Right lobe of liver (tissue), 4 donors: ENCODE data around the gene EXOC3L1.

Experiments
- CTCF ChIP-seq, 4 donors: fragments of 200-600 bp in 3 of 4; fragments of 450-650 bp in 1 of 4; IDR thresholded peaks; one replicate each; pipeline versions ENCODE4 v1.5.1 to v1.8.0; 2016 to 2022; ENCODE audit warnings: antibody characterized with exemption in 4 of 4, mild to moderate bottlenecking in 2 of 4
- POLR2A ChIP-seq: fragments of 450-650 bp; IDR thresholded peaks from one replicate; pipeline ENCODE4 v1.6.1; 2017; ENCODE audit warnings: antibody characterized with exemption, mild to moderate bottlenecking
- donor health status: DM: no; HTN: no; CAD: no.
- donor health status: DM: no; HTN: no; CAD: no.
- donor health status: DM: no; HTN: yes; CAD: no.

DNA sequence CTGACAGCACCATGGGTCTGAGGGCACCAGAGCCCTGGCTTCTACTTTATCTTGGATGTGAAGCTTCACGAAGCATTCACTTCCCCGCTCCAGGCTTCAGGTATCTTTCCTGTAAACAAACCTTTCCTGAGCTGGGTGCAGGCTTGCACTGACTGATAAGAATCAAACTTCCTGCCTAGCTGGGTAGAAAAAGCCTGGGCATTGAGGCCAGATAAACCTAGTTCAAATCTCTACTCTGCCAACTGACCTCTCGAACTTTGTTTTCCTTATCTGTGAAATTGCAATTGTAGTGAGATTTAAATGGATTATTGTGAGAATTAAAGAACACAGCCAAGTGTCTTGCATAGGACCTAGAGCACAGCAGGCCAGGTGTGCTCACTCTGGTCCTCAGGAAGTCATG, 34.1 kb upstream of the EXOC3L1 start:
- no peak for TF ChIP-seq CTCF (IDR thresholded peaks at IDR 0.05)
- TF ChIP-seq POLR2A = no peak
